Neuronal stem cell (in vitro differentiated cells): Measurements from ENCODE around the gene MMP14.

Source experiments
- DNase-seq: peaks from one replicate; pipeline ENCODE4 v3.0.0-alpha.2; 2013; ENCODE audit warnings: low spot score
- H2AFZ ChIP-seq: one replicate; pipeline ENCODE4 v1.6.1; 2013; ENCODE audit warnings: mild to moderate bottlenecking, low read length, inconsistent platforms
- H2AK5ac ChIP-seq: 2 replicates; pipeline ENCODE4 v1.6.1; 2013; ENCODE audit warnings: low read depth, mild to moderate bottlenecking, inconsistent platforms, low read length, moderate library complexity, mixed read lengths
- H2BK120ac ChIP-seq: 2 replicates; pipeline ENCODE4 v1.6.1; 2013; ENCODE audit warnings: low read depth, mild to moderate bottlenecking, inconsistent platforms, low read length, moderate library complexity, mixed read lengths
- H2BK12ac ChIP-seq: one replicate; pipeline ENCODE4 v1.6.1; 2013; ENCODE audit warnings: low read length, inconsistent platforms
- H2BK15ac ChIP-seq: 2 replicates; pipeline ENCODE4 v1.6.1; 2013; ENCODE audit warnings: mild to moderate bottlenecking, low read length, inconsistent platforms, mixed read lengths
- H2BK5ac ChIP-seq: one replicate; pipeline ENCODE4 v1.6.1; 2013; ENCODE audit warnings: inconsistent platforms, mild to moderate bottlenecking, low read length, moderate library complexity
- H3K14ac ChIP-seq: one replicate; pipeline ENCODE4 v1.6.1; 2013; ENCODE audit warnings: low read length, inconsistent platforms
- H3K18ac ChIP-seq: 2 replicates; pipeline ENCODE4 v1.6.1; 2013; ENCODE audit warnings: low read length, inconsistent platforms
- H3K23ac ChIP-seq: 2 replicates; pipeline ENCODE4 v1.6.1; 2013; ENCODE audit warnings: low read depth, mild to moderate bottlenecking, mixed read lengths, low read length, inconsistent platforms; ENCODE audit not compliant: poor library complexity
- H3K27ac ChIP-seq: replicated peaks from 3 replicates; pipeline ENCODE4 v1.5.1; 2013; ENCODE audit warnings: low read length, inconsistent platforms
- H3K27me3 ChIP-seq, 3 experiments: 2 replicates each; pipeline ENCODE4 v1.6.1; 2013; ENCODE audit warnings: low read length in 3 of 3, mild to moderate bottlenecking in 2 of 3, inconsistent platforms in 1 of 3, low read depth in 1 of 3, mixed read lengths in 1 of 3, moderate library complexity in 1 of 3; ENCODE audit not compliant: control insufficient read depth in 3 of 3, insufficient read depth in 3 of 3
- H3K36me3 ChIP-seq, 2 donors: replicated peaks in 1 of 2; 2 replicates each; pipeline ENCODE4 v1.6.1; 2013; ENCODE audit warnings: low read length in 2 of 2; ENCODE audit not compliant: control insufficient read depth in 2 of 2, insufficient read depth in 2 of 2
- H3K4ac ChIP-seq: 2 replicates; pipeline ENCODE4 v1.6.1; 2013; ENCODE audit warnings: inconsistent platforms, mild to moderate bottlenecking, low read length, moderate library complexity
- H3K4me1 ChIP-seq, 2 donors: 1 replicate in 1 of 2; 2 replicates in 1 of 2; pipeline ENCODE4 v1.6.1; 2013; ENCODE audit warnings: low read length in 2 of 2, low read depth in 1 of 2; ENCODE audit not compliant: control insufficient read depth in 2 of 2, insufficient read depth in 1 of 2
- H3K4me2 ChIP-seq: one replicate; pipeline ENCODE4 v1.6.1; 2013; ENCODE audit warnings: mild to moderate bottlenecking, low read length, inconsistent platforms; ENCODE audit not compliant: insufficient read depth, poor library complexity, severe bottlenecking
- H3K4me3 ChIP-seq, 2 donors: 2 replicates each; pipeline ENCODE4 v1.5.1; 2013; ENCODE audit warnings: low read length in 2 of 2, mild to moderate bottlenecking in 2 of 2, inconsistent platforms in 1 of 2, moderate library complexity in 1 of 2
- H3K79me1 ChIP-seq: one replicate; pipeline ENCODE4 v1.6.1; 2013; ENCODE audit warnings: low read depth, mild to moderate bottlenecking, inconsistent platforms, low read length, moderate library complexity
- H3K9ac ChIP-seq: one replicate; pipeline ENCODE4 v1.6.1; 2013; ENCODE audit warnings: mild to moderate bottlenecking, low read depth, low read length, inconsistent platforms; ENCODE audit not compliant: poor library complexity
- H3K9me3 ChIP-seq, 2 donors: replicated peaks in 1 of 2; 2 replicates each; pipeline versions ENCODE3 to v1.6.1; 2013; ENCODE audit warnings: low read length in 2 of 2, mild to moderate bottlenecking in 2 of 2, inconsistent platforms in 1 of 2, low read depth in 1 of 2, mixed read lengths in 1 of 2, moderate library complexity in 1 of 2; ENCODE audit not compliant: control insufficient read depth in 2 of 2, insufficient read depth in 1 of 2
- H4K8ac ChIP-seq: one replicate; pipeline ENCODE4 v1.6.1; 2013; ENCODE audit warnings: low read depth, mild to moderate bottlenecking, inconsistent platforms, low read length, moderate library complexity
- H4K91ac ChIP-seq: one replicate; pipeline ENCODE4 v1.6.1; 2013; ENCODE audit warnings: low read length, low read depth, mild to moderate bottlenecking, inconsistent platforms; ENCODE audit not compliant: poor library complexity
- WGBS, 2 donors: extraction: QIAGEN DNeasy Blood & Tissue Kit; methylation state at CpG; one replicate each; pipeline ENCODE4 v1.1.7; 2013; ENCODE audit warnings: missing lambda C conversion rate in 2 of 2, mixed read lengths in 1 of 2; ENCODE audit not compliant: insufficient read length in 2 of 2, insufficient replicate concordance in 1 of 2; ENCODE audit errors: extremely low coverage in 2 of 2; 5-methylcytosine and 5-hydroxymethylcytosine counted together

MMP14 gene

GRCh38 chr14:22814373-22814772 is 22.0 kb upstream of the MMP14 start:
- no peak overlapping the region for H3K4me2 ChIP-seq
- no peak overlapping the region for H2AK5ac ChIP-seq
- H3K14ac ChIP-seq = no peak overlapping the region
- no peak overlapping the region for H2BK12ac ChIP-seq
- DNase-seq = no peak
- H3K4ac ChIP-seq = no peak overlapping the region
- no peak overlapping the region for H2BK120ac ChIP-seq
- no peak overlapping the region for H4K8ac ChIP-seq
- H3K27ac ChIP-seq = no peak overlapping the region
- no peak overlapping the region for H2AFZ ChIP-seq
- no CpG with 5 or more reads among the region's 7 CpGs for WGBS, 2 donors
- no peaks in the 10 kb centered on the region for H3K36me3 ChIP-seq
- H3K4me3 ChIP-seq = no peak overlapping the region
- no peak overlapping the region for H3K18ac ChIP-seq
- no peaks in the 10 kb centered on the region for H3K79me1 ChIP-seq
- no peak overlapping the region for H4K91ac ChIP-seq
- no peak overlapping the region for H2BK5ac ChIP-seq
- H3K4me1 ChIP-seq = peaks cover 8 to 11% of the 10 kb centered on the region in 2 donors
- no peak overlapping the region for H3K23ac ChIP-seq
- H3K9ac ChIP-seq = no peak overlapping the region
- no peaks in the 10 kb centered on the region for H3K9me3 ChIP-seq
- no peaks in the 10 kb centered on the region for H3K27me3 ChIP-seq
- H2BK15ac ChIP-seq = no peak overlapping the region

- Histone ChIP-seq H4K8ac (no peak within 1 kb of the TSS), H2AFZ (peak within 1 kb of the TSS; percentile 82), H3K4me3 (no peak within 1 kb of the TSS), H3K27ac (no peak within 1 kb of the TSS), H3K27me3 (no peaks in the 10 kb centered on the region), H2BK12ac (no peak within 1 kb of the TSS), H2AK5ac (no peak within 1 kb of the TSS), H3K36me3 (no peaks in the 10 kb centered on the region), H4K91ac (no peak within 1 kb of the TSS), H3K14ac (no peak within 1 kb of the TSS), H2BK15ac (no peak within 1 kb of the TSS), H3K9me3 (no peaks in the 10 kb centered on the region), H3K79me1 (no peaks in the 10 kb centered on the region), H3K18ac (peak within 1 kb of the TSS; percentile 72), H3K4ac (no peak within 1 kb of the TSS), H3K4me2 (no peak within 1 kb of the TSS), H2BK120ac (no peak within 1 kb of the TSS), H3K23ac (peak within 1 kb of the TSS; percentile 61), H3K4me1 (peaks cover 8 to 12% of the 10 kb centered on the region in 2 donors), H3K9ac (peak within 1 kb of the TSS; percentile 2), H2BK5ac (no peak within 1 kb of the TSS)
- no CpG with 5 or more reads among the region's 10 CpGs for WGBS, 2 donors
- DNase-seq = no peak
These were observed 21.3 kb upstream of the MMP14 start, which contains the start of gene SLC7A7 for GRCh38 chr14:22814941-22815713. TSS of gene SLC7A7 (minus strand) at chr14:22815435. CDS start at chr14:22813398, 2,037 bp downstream.

GRCh38 chr14:22819151-22819988 is 17.0 kb upstream of the MMP14 start:
- peak overlapping the region; percentile 37 for H3K23ac ChIP-seq
- no peak for DNase-seq
- no peak overlapping the region for H3K18ac ChIP-seq
- H3K27ac ChIP-seq = no peak overlapping the region
- H3K4me2 ChIP-seq = no peak overlapping the region
- no peak overlapping the region for H2BK12ac ChIP-seq
- H3K4me3 ChIP-seq = no peak overlapping the region
- H3K4me1 ChIP-seq = peaks cover 8 to 20% of the 10 kb centered on the region in 2 donors
- no CpG with 5 or more reads among the region's 10 CpGs for WGBS, 2 donors
- no peak overlapping the region for H2AK5ac ChIP-seq
- H3K14ac ChIP-seq = no peak overlapping the region
- no peak overlapping the region for H4K8ac ChIP-seq
- H2BK15ac ChIP-seq = peak overlapping the region; percentile 0
- no peak overlapping the region for H3K4ac ChIP-seq
- no peaks in the 10 kb centered on the region for H3K9me3 ChIP-seq
- no peak overlapping the region for H4K91ac ChIP-seq
- H2AFZ ChIP-seq = peak overlapping the region; percentile 35
- H3K9ac ChIP-seq = no peak overlapping the region
- no peaks in the 10 kb centered on the region for H3K36me3 ChIP-seq
- H3K27me3 ChIP-seq = peaks cover 0 to 6% (median 3%) of the 10 kb centered on the region in 3 experiments
- no peak overlapping the region for H2BK120ac ChIP-seq
- H3K79me1 ChIP-seq = no peaks in the 10 kb centered on the region
- no peak overlapping the region for H2BK5ac ChIP-seq

- Histone ChIP-seq H3K4me3 (no peak overlapping the region), H3K4me1 (peaks cover 1 to 11% of the 10 kb centered on the region in 2 donors), H2AK5ac (no peak overlapping the region), H3K9ac (no peak overlapping the region), H3K9me3 (no peaks in the 10 kb centered on the region), H3K27me3 (peaks cover 0 to 6% (median 3%) of the 10 kb centered on the region in 3 experiments), H2BK5ac (no peak overlapping the region), H2BK12ac (no peak overlapping the region), H2BK120ac (no peak overlapping the region), H3K23ac (no peak overlapping the region), H3K14ac (no peak overlapping the region), H3K4ac (no peak overlapping the region), H3K36me3 (no peaks in the 10 kb centered on the region), H3K79me1 (no peaks in the 10 kb centered on the region), H2BK15ac (no peak overlapping the region), H3K18ac (no peak overlapping the region), H2AFZ (peak overlapping the region; percentile 68), H4K8ac (no peak overlapping the region), H3K27ac (no peak overlapping the region), H3K4me2 (no peak overlapping the region), H4K91ac (no peak overlapping the region)
- no CpG with 5 or more reads among the region's 1 CpG for WGBS, 2 donors
- DNase-seq = no peak
These were observed 15.7 kb upstream of the MMP14 start for GRCh38 chr14:22820731-22821130.
